HT-29 (cell line): Measurements from ENCODE around the gene MAT2A. TPM values are rescaled to one million over a fixed set of nuclear protein-coding genes. Genes with fewer than 3 reads are reported as not detected.

ENCODE experiments used
- small RNA-seq: library from RNA; depleted of rRNA; stranded (forward); fragments of <200 nt; gene quantifications from one replicate; pipeline ENCODE3, GENCODE V24; 2014
- total RNA-seq: library from RNA; depleted of rRNA; stranded (reverse); fragments of >200 nt; shearing (Covaris generic); gene quantifications from 2 replicates; pipeline ENCODE4 v1.2.3, GENCODE V29; 2014; rRNA removed

MAT2A gene
- total RNA-seq, 1 experiment from 2014 or later, result 205 TPM

Small RNAs within 50 kb of the gene (small RNA-seq; reads per million reads assigned to genes)
- gene RN7SL126P, result not detected

Other genes with a start within 250 kb of the MAT2A start
- 121 and 133 TPM in 2 replicates for gene TGOLN2, start 211.2 kb upstream of the MAT2A start, total RNA-seq
- 18.5 and 23.5 TPM in 2 replicates for gene RETSAT, start 184.6 kb upstream of the MAT2A start, total RNA-seq
- gene ELMOD3, start 184.4 kb upstream of the MAT2A start, total RNA-seq, result 6.5 and 7.1 TPM in 2 replicates
- 460 and 472 TPM in 2 replicates for gene CAPG, start 128.8 kb upstream of the MAT2A start, total RNA-seq
- gene SH2D6, start 120.5 kb upstream of the MAT2A start, total RNA-seq, result 0.08 and 0.21 TPM in 2 replicates
- 23.9 and 38.8 TPM in 2 replicates for gene GGCX, start 22.3 kb downstream of the MAT2A start, total RNA-seq
- gene VAMP8, start 38.4 kb downstream of the MAT2A start, total RNA-seq, result 92.3 and 93.1 TPM in 2 replicates
- 2.7 and 10.4 TPM in 2 replicates for gene VAMP5, start 45.3 kb downstream of the MAT2A start, total RNA-seq
- 107 and 109 TPM in 2 replicates for gene RNF181, start 56.6 kb downstream of the MAT2A start, total RNA-seq
- 12.1 and 12.3 TPM in 2 replicates for gene TMEM150A, start 63.5 kb downstream of the MAT2A start, total RNA-seq
- 40.0 and 47.9 TPM in 2 replicates for gene C2orf68, start 72.9 kb downstream of the MAT2A start, total RNA-seq
- gene USP39, start 77.0 kb downstream of the MAT2A start, total RNA-seq, result 87.5 and 98.8 TPM in 2 replicates
- not detected in 2 replicates for gene SFTPB, start 129.0 kb downstream of the MAT2A start, total RNA-seq
- gene GNLY, start 155.2 kb downstream of the MAT2A start, total RNA-seq, result not detected in 2 replicates
- gene ATOH8, start 214.8 kb downstream of the MAT2A start, total RNA-seq, result 1.0 and 2.3 TPM in 2 replicates